VCaP (cell line): ENCODE results near the gene PLD3.
"Not testable (repeated sequence)": the region's sequence is repeated elsewhere in the genome, so short reads cannot be mapped to it uniquely, and the experiment has no call there.

Source experiments
- H3K27ac ChIP-seq: fragments of 450-650 bp; 2 replicates; pipeline ENCODE4 v1.5.1; 2017
- CTCF ChIP-seq: fragments of 450-650 bp; conservative IDR thresholded peaks from 2 replicates; pipeline ENCODE4 v1.5.1; 2017; ENCODE audit warnings: mild to moderate bottlenecking, moderate library complexity

Gene PLD3

GRCh38 chr19:40407714-40408597 lies 59.5 kb downstream of the PLD3 start:
- no peak overlapping the region for H3K27ac ChIP-seq
- TF ChIP-seq CTCF, result no peak

DNA sequence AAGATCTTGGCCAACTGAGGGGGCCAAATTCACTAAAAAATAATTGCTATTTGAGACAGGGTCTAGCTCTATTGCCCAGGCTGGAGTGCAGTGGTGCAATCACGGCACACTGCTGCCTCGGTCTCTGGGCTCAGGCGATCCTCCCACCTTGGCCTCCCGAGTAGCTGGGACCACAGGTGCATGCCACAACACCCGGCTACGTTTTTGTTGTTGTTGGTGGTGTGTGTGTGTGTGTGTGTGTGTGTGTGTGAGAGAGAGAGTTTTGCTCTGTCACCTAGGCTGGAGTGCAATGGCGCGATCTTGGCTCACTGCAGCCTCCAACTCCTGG lies 60.1 kb downstream of the PLD3 start:
- H3K27ac ChIP-seq, result not testable (repeated sequence)

DNA sequence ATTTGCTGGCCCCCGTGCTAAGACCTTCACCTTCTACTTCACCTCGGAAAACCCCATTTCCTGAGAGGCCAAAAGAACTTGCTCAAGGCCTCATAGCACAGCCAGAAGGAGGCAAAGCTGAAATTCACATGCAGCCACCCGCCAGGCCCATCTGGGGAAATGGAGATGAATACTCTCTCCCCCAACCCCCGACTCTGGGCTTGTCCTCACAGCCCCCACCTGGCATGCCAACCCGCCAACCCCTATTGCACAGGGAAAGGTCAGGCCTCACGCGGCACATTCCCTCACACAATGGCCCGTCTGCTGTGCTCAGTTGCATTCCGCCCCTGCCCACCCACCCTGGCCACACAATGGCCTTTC lies 61.5 kb downstream of the PLD3 start:
- TF ChIP-seq CTCF, result no peak
- H3K27ac ChIP-seq, result no peak overlapping the region

DNA sequence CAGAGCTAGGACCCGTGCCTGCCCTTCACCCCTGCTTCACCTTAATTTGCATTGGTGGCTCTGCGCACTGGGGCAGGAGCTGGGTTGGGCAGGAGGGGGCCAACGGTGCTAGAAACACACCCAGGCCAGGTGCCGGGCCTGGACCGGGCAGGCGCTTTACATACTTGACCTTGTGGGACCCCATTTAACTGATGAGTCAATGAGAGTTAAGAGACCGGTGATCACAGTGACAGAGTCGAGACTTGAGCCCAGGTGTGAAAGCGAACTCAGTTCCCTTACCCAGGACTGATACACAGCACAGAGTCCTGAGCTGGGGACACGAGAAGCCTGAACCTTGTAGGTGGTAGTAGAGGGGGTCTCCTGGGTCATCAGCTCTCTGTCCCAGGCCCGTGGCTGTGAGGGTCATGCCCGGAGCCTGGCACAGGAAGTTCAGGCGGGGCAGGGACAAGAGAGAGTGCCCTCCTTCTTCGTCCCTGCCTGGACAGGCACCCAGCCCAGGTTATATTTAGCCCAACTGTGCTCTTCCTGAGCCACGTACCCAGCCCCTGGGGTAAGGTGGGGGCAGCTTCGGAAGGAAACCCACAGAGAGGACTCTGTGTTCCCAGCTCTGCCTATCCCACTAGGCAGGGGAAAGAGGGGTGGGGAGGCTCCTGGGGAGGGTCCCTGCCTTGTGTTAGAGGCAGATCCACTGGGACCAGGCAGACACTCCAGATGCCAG lies 62.8 kb downstream of the PLD3 start:
- no peak for TF ChIP-seq CTCF
- no peak overlapping the region for H3K27ac ChIP-seq

- H3K27ac ChIP-seq, result no peak overlapping the region
- TF ChIP-seq CTCF, result no peak
These were observed 63.5 kb downstream of the PLD3 start for GRCh38 chr19:40411958-40412499.

DNA sequence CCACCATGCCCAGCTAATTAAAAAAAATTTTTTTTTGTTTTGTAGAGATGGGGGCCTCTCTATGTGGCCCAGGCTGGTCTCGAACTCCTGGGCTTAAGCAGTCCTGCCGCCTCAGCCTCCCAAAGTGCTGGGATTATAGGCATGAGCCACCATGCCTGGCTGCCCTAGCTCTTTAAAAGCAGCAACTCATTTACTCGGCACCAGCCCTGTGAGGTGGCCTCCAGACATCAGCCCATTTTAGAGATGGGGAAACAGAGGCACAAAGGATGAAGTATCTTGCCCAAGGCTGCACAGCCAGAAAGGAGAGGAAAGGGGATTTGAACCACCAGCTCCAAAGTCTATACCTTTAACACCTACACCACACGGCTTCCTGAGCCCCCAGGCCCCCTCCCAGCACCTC lies 64.4 kb downstream of the PLD3 start:
- TF ChIP-seq CTCF, result no peak
- H3K27ac ChIP-seq, result no peak overlapping the region

- TF ChIP-seq CTCF, result no peak
- no peak within 1 kb of the TSS for H3K27ac ChIP-seq
These were observed 64.9 kb downstream of the PLD3 start, which contains the start of gene PRX for GRCh38 chr19:40413291-40413845. TSS of gene PRX (minus strand) at chr19:40413378. CDS start at chr19:40407932, 5,446 bp downstream.
